Uterus (tissue), 2 donors: Measurements from ENCODE around the gene IQSEC1.

Experiments used
- POLR2A ChIP-seq, 2 donors: fragments of 450-650 bp; IDR thresholded peaks; one replicate each; pipeline ENCODE4 v1.6.1; 2016; ENCODE audit warnings: antibody characterized with exemption in 2 of 2, mild to moderate bottlenecking in 1 of 2, moderate library complexity in 1 of 2
- TF ChIP-seq, protein P1 (sequence below), 4 experiments: fragments of 200-600 bp in 2 of 4; fragments of 450-650 bp in 2 of 4; sonication (generic) in 2 of 4; IDR thresholded peaks; one replicate each; pipeline ENCODE4 v1.5.1; 2016 to 2019; ENCODE audit warnings: antibody characterized with exemption in 4 of 4, mild to moderate bottlenecking in 2 of 4, moderate library complexity in 1 of 4

GRCh38 chr3:12893852-12894251 lies 179.4 kb downstream of the IQSEC1 start:
- no peak for TF ChIP-seq POLR2A (IDR thresholded peaks at IDR 0.05)
- TF ChIP-seq, protein P1, sequence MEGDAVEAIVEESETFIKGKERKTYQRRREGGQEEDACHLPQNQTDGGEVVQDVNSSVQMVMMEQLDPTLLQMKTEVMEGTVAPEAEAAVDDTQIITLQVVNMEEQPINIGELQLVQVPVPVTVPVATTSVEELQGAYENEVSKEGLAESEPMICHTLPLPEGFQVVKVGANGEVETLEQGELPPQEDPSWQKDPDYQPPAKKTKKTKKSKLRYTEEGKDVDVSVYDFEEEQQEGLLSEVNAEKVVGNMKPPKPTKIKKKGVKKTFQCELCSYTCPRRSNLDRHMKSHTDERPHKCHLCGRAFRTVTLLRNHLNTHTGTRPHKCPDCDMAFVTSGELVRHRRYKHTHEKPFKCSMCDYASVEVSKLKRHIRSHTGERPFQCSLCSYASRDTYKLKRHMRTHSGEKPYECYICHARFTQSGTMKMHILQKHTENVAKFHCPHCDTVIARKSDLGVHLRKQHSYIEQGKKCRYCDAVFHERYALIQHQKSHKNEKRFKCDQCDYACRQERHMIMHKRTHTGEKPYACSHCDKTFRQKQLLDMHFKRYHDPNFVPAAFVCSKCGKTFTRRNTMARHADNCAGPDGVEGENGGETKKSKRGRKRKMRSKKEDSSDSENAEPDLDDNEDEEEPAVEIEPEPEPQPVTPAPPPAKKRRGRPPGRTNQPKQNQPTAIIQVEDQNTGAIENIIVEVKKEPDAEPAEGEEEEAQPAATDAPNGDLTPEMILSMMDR (IDR thresholded peaks at IDR 0.05): no peak
